ENCODE results near the gene ARHGAP45.

Gene ARHGAP45

DNA sequence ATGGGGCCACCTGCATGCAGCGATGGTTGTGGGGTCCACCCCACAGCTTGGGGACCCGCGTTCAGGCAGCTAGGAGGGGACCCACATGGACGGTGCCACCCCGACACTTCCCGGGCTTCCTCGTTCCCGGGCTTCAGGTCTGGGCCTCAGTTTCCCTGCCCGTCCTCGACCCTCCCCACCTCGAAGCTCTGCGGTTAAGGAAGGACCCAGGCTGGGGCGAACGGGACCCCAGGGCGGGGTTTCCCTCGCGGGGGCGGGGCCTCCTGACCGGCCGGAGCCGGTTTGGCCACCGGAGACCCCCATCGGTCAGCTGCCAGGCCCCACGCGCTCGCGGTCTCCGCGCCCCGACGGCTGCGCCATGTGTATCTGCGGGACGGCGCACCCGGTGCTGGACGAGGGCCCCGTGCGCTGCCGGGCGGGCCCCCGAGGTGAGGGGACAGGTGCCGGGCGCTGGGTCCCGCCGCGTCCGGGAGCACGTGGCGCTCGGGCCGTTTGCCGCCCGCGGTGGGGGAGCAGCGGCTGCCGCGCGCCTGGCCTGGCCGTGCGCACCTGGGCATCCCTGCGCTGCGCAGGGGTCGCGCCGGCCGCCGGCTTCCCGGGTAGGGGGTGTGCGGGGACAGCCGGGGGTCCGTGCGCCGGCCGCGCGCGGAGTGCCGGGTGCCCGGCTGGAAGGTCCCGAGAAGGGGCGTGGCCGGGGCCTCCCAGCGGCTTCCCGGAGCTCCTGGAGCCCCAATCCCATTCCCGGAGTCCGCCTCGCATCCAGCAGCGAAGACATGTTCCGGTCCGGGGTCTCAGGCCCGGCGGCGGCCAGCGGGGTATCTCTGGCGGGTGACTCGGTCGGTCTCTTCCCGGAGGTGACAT, 4.2 kb downstream of the ARHGAP45 start:
- FAIRE-seq, result no peak

DNA sequence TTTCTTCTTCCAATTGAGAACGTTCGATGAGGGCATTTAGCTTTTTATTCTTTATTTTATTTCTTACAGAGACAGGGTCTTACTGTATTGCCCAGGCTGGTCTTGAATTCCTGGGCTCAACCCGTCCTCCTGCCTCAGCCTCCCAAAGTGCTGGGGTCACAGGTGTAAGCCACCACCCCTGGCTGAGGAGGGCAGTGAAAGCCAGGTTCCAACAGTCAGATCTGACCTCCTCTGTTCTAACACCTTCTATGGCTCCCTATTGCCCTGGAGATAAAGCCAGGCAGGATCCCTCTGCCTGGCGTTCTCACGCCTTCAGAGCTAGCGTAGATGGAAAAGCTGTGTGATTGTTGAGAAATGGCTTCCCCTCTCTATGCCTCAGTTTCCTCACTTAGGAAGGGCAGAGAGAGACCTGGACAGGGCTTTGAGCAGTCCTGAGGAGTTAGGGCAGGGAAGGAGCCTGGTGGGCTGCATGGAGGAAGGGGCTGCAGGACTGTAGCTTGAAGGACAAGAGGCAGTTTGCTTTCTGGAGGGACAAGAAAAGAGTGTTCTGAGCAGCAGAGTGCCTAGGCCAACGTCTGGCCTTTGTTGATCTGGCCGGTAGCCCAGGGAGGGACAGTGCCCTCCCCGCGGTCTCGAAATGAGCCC, 5.5 kb downstream of the ARHGAP45 start:
- no peak for FAIRE-seq

DNA sequence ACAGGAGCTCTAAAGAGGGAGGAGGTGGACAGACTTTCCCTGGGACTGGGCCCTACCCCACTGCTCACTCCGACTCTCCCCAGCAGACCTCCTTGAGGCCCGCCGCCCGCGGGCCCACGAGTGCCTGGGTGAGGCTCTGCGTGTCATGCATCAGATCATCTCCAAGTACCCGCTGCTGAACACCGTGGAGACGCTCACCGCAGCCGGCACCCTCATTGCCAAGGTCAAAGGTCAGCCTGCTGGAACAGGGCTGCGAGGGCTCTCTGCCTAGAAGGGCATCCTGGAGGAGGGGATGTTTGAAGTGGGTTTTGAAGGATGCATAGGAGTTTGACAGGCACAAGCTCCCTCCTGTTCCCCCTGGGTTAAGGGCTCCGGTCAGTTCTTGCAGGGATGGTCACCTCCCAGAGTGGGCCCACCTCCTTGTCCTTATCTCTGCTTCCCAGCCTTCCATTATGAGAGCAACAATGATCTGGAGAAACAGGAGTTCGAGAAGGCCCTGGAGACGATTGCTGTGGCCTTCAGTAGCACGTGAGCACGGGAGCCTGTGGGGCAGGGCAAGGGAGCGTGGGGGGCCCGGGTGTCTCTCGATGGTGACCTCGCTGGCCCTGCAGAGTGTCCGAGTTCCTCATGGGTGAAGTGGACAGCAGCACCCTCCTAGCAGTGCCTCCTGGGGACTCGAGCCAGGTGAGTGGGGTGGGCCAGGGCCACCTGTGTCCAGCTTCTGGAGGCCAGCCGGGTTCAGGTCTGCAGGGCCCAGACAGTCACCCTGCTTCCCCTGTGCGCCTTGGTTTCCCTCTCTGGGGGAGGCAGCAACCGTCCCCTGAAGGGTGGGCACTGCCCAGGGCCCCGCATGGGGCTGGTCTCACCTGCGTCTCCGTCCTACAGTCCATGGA, 6.3 kb downstream of the ARHGAP45 start:
- FAIRE-seq, result no peak

DNA sequence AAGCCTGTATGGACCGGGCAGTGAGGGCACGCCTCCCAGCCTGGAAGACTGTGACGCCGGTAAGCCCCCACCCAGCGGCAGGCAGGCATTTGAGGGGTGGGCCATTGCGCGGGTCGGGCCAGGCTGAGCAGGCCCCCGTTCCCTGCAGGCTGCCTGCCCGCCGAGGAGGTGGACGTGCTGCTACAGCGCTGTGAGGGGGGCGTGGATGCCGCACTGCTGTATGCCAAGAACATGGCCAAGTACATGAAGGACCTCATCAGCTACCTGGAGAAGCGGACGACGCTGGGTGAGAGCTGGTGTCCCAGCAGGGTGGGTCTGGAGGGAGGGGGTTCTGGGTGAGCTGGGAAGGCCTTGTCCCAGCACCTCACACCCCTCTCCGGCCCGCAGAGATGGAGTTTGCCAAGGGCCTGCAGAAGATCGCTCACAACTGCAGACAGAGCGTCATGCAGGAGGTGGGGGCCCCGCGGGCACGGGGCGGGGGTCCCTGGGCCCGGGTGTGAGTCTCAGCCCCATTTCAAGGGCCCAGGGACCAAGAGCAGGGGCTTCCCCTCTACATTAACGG, 7.1 kb downstream of the ARHGAP45 start:
- no peak for FAIRE-seq

DNA sequence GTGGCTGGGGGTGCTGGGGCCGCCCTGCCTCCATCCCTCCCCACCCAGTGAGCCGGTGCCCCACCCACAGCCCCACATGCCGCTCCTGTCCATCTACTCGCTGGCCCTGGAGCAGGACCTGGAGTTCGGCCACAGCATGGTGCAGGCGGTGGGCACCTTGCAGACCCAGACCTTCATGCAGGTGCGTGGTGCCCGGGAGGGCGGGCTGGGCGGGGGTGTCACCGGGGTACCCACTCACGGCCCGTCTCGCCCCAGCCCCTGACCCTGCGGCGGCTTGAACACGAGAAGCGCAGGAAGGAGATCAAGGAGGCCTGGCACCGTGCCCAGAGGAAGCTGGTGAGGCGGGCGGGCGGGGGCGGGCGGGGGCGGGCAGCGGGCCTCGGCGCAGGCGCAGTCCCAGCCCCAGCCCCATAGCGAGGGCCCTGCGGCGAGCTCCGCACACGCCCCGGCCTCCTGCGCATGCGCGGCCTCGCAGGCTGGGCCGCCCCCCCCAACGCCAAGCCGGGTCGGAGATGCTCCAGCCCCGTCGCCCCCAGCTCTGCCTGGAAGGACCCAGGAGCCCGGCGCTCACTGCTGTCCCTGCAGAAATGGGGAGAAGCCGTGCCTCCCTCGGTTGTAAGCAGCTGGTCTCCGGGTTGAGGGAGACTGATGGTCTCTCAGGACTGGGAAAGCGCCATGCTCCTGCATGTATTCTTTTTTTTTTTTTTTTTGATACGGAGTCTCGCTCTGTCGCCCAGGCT, 7.7 kb downstream of the ARHGAP45 start:
- FAIRE-seq, result no peak

DNA sequence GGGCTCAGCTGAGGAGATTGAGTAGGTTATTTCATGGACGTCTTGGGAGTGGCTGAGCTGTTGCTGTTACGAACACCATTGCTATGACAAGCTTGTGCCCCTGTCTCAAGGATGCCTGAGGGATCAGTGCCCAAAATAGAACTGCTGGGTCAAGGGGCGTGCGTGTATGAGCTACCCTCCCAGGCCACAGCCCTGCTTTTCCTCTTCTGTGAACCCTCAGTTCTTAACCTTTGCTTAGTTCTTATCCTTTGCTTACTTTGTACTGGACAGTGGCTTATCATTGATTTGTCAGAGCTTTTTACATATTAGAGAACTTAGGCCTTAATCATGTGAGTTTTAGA, 9.0 kb downstream of the ARHGAP45 start:
- FAIRE-seq, result no peak

DNA sequence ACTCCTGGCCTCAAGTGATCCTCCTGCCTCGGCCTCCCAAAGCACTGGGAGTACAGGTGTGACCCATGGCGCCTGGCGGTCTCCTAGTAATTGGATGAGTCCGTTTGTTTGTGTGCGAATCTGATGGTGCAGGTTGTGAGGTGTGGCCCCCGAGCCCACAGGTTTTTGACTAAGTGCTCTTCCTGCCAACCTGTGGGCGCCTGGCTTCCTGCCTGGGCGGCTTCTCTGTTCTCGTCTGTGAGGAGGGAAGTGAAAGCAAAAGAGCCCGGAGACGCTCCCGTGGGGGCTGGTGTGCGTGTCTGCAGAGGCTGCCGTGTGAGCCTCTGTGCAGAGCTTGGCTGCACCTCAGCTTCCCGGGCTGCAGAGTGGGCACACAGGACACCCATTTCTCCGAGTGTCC, 10.0 kb downstream of the ARHGAP45 start:
- no peak for FAIRE-seq

DNA sequence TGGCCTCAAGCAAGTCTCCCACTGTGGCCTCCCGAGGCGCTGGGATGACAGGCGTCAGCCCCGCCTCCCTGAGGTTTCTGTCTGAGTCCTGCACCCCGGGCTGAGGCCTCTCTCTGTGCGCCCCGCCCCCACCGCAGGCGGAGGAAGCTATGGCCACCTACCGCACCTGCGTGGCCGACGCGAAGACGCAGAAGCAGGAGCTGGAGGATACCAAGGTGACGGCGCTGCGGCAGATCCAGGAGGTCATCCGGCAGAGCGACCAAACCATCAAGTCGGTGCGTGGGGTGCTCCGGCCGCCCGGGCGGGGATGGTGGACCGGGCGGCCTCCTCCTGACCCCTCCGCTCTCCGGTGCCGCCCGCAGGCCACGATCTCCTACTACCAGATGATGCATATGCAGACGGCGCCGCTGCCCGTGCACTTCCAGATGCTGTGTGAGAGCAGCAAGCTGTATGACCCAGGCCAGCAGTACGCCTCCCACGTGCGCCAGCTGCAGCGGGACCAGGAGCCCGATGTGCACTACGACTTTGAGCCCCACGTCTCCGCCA, 12.7 kb downstream of the ARHGAP45 start:
- FAIRE-seq, result no peak

DNA sequence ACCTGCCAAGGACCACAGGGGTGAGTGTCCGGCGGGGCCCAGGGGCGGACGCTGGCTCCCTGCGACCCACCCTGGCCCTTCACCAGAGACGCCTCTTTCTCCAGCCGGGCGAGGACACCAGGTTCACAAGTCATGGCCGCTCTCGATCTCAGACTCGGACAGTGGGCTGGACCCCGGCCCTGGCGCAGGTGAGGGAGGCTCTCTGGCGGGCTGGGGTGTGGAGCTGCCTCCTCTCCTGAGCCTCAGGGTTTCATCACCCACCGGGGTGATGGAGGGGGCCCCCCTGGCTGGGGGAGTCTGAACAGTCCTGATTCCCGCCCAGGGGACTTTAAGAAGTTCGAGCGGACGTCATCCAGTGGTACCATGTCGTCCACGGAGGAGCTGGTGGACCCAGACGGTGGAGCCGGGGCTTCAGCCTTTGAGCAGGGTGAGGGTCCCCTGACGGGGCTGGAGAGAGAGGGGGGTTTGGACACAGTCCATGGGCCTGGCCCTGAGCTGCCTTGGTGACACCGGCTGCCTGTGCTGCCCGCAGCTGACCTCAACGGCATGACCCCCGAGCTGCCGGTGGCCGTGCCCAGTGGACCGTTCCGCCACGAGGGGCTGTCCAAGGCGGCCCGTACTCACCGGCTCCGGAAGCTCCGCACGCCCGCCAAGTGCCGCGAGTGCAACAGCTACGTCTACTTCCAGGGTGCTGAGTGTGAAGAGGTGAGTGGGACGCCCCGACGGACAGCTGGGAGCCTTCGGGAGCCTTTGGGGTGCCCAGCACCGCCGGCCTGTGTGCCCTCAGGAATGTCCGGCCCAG, 13.6 kb downstream of the ARHGAP45 start:
- no peak for FAIRE-seq

DNA sequence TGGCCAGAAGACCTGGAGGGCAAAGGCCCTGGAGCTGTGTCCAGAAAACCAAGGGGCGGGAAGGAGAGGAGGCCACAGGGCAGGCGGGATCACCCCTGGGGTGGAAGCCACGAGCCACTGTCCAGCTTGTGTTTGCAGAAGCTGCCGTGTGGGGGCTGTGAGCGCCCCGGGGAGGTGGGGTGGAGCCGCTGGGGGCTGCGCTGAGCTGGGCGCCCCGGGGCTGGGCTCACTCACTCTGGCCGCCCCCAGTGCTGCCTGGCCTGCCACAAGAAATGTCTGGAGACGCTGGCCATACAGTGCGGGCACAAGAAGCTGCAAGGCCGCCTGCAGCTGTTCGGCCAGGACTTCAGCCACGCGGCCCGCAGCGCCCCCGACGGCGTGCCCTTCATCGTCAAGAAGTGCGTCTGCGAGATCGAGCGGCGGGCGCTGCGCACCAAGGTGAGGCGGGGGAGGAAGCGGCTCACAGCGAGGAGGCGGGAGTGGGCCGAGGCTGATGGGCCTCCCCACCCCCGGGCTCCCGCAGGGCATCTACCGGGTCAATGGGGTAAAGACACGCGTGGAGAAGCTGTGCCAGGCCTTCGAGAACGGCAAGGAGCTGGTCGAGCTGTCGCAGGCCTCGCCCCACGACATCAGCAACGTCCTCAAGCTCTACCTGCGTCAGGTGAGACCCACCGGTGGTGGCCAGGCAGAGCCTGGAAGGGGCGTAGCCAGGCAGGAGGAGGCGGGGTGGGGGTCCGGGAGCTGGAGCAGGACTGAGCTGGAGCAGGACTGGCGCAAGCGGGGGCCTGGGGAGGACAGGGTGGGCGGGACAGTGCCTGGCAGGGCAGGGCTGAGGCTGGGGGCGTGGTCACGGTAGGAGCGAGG, 14.6 kb downstream of the ARHGAP45 start:
- no peak for FAIRE-seq

DNA sequence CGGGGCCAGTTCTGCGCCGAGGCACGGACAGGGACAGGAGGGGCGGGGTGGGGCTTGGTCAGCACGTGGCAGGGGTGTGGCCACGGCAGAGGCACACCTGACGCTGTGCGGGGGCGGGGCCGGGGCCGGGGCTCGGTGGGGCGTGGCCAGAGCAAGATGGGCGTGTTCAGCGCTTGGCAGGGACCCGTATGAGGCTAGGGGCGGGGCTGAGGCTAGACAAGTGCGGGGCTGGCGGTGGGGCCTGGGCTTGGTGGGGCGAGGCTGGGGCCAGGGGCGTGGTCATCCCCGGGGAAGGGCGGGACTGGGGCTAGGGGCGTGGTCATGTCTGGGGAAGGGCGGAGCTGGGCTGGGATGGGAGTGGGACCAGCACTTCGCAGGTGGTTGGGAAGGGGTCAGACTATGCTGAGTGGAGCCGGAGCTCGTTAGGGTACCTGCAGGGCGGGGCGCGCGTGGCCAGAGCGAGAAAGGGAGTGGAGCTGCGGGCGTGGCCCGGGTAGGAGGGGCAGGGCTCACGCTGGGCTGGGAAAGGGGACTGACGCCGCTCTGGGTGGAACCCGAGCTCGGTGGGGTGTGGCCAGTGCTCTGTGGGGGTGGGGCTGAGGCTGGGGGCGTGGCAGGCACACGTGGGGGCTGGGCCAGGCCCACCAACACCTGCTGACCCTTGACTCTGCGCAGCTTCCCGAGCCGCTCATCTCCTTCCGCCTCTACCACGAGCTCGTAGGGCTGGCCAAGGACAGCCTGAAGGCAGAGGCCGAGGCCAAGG, 15.4 kb downstream of the ARHGAP45 start:
- FAIRE-seq, result no peak

DNA sequence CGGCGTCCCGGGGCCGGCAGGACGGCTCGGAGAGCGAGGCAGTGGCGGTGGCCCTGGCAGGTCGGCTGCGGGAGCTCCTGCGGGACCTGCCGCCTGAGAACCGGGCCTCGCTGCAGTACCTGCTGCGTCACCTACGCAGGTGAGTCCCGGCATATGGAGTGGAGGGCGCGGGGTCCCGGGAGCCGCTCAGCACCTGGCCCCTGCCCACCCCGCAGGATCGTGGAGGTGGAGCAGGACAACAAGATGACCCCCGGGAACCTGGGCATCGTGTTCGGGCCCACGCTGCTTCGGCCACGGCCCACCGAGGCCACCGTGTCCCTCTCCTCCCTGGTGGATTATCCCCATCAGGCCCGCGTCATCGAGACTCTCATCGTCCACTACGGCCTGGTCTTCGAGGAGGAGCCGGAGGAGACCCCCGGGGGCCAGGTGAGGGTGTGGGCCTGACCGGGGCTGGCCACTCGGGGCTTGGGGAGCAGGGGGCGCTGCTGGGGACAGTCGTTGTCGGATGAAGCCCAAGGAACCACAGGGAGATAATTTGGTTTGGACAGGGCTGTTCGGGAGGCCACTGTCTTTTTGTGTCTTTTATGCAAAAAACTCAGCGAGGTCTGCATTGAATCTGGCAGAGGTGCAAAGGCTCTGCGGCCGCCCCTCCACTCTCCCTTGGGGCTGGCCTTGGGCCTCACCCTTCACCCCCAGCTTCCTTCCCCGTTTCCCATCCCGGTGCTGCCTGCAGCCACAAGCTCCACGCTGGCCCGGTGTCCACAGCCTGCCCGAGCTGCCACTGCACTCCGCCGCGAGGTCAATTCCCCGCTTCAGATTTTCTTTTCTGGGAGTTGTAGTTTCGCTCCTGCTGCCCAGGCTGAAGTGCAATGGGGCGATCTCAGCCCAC, 16.2 kb downstream of the ARHGAP45 start:
- no peak for FAIRE-seq

DNA sequence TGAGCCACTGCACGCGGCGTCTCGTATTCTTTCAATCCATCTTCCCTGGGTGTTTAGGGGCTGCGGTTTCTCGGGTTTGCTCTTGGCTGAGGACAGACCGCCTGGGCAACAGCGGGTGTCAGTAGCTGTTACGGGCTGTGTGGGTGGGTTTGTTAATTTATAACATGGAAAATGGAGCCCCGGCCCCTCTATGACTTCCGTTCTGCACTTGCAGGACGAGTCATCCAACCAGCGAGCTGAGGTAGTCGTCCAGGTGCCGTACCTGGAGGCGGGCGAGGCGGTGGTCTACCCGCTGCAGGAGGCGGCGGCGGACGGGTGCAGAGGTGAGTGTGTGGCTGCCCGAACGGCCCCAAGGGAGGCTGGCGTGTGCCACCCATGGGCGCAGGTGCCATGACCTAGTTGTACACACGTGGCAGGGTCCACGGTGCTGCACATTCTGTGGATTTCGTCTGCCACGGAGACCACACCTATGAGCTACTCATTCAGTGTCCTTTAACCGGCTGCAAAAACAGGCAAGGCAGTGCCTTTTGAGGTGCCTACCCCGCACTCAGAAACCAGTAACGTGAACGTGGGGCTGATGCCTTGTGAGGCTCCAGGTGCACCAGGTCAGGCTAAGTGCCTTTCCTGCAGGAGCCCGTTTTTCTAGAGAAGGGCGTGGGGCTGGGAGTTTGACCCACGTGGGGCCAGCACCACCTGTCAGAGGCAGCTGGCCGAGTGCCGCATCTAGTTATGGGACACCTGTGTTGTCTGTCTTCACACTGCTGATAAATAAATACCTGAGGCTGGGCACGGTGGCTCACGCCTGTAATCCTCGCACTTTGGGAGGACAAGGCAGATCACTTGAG, 17.3 kb downstream of the ARHGAP45 start:
- FAIRE-seq, result no peak

DNA sequence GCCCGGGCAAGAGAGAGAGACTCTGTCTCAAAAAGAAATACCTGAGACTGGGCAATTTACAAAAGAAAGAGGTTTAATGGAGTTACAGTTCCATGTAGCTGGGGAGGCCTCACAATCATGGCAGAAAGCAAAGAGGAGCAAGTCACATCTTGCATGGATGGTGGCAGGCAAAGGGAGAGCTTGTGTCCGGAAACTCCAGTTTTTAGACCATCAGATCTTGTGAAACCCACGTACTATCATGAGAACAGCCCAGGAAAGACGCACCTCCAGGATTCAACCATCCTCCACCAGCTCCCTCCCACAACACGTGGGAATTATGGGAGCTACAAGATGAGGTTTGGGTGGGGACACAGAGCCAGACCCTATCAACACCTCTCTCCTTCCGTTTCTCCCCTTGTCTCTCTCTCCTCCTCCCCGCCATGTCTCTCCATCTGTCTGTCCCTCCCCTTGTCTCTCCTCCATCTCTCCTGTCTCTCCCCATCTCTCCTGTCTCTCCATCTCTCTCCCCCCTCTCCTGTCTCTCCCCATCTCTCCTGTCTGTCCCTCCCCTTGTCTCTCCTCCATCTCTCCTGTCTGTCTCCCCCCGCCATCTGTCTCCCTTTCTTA, 18.2 kb downstream of the ARHGAP45 start:
- no peak for FAIRE-seq

DNA sequence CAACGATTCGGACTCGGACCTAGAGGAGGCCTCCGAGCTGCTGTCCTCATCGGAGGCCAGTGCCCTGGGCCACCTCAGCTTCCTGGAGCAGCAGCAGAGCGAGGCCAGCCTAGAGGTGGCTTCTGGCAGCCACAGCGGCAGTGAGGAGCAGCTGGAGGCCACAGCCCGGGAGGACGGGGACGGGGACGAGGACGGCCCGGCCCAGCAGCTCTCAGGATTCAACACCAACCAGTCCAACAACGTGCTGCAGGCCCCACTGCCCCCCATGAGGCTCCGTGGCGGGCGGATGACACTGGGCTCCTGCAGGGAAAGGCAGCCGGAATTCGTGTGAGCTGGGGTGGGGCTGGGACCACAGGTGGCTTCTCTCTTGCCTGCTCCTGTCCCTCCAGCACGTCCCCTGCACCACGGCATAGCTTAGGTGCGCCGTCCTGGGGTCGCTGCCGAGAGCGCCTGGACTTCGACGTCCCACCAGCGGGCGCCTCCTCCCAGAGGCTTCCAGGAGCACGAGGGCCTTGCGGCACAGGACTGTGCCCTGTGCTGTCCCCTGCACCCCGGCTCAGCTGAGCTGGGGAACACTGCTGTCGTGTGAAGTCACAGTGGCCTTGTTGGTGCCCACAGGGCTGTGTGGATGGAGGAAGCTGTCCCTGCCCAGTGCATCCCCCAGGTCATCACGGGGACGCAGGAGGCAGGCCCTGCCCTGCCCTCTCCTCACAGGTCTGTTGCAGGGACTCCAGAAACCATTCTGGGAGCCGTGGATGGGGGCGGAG, 18.9 kb downstream of the ARHGAP45 start:
- FAIRE-seq, result no peak

DNA sequence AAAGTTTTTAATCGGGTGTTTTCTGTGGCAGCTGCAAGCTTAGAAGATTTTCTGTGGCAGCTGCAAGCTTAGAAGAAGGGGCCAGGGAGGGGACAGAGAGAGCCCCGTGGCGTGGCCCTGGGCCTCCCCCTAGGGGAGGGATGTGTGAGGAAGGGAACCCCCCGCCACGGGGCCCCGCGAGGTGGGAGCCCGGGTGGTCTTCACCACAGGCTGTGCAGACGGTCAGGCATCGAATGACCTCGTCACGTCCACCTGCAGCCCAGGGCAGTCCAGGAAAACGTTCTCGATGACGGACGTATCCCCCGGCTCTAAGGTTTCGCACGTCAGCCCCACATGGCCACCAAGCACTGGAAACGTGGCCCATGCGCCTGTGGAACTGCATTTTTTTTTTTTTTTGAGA, 19.6 kb downstream of the ARHGAP45 start:
- no peak for FAIRE-seq
